ENCODE measurements around the gene LINGO1. TPM values are rescaled to one million over a fixed set of nuclear protein-coding genes. Genes with fewer than 3 reads are reported as not detected.

Gene LINGO1
- total RNA-seq, 2 experiments from 2014 or later = not detected

DNA sequence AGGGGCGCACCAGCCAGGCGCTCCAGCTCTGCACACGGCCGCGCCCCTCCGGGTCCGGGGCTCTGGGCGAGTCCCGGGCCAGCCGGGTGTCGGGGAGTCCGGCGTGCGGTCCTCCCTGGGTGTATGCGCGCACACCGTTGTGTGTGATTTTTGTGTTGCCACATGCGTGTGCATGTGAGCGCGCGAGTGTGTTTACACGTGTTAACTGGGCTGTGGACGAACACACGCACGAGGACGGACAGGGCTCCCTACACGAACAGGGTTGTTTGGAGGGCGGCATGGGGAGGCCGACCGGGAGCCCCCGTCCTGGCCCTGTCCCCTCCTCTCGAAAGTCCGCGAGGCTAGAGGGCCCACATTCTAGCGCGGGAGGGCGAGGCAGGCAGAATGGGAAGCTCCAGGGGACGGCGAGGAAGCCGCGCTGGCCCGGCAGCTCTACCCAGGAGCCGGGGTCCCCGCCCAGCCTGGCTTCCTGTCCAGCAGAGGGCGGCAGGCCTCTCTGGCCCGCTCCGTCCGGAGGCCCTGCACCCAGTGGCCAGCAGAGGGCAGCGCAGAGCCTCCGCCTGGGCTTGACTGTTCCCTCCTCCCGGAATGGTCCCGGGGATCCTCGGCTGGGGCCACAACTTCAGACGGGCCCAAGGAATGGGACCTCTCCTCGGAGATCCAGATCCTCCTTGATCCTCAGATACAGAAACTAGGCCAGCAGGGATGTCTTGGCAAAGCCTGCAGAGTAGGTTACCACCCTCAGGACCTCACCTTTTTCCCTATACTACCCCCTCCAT is 611 bp upstream of the LINGO1 start:
- DNase-seq = peak; percentile 67
- Mint-ChIP-seq H3K4me1 (peaks cover 9% of the 10 kb centered on the region), H3K36me3 (ENCODE audit: low read depth) (no peaks in the 10 kb centered on the region), H3K4me3 (no peak overlapping the region), H3K27ac (no peak overlapping the region), H3K9me3 (no peaks in the 10 kb centered on the region), H3K27me3 (peaks cover 57% of the 10 kb centered on the region)
- CTCF ChIA-PET = interaction anchor here (1.0 to 2.3 kb wide), 5 partner anchors 10 to 188 kb away, joined by 3 to 20 read pairs (median 4); no protein-coding TSS in a partner anchor
- POLR2A ChIA-PET = no interaction called here

GRCh38 chr15:77631745-77632533 is 773 bp downstream of the LINGO1 start:
- no peak overlapping the region for H3K4me3 Mint-ChIP-seq
- H3K27ac Mint-ChIP-seq = no peak overlapping the region

GRCh38 chr15:77630956-77631744 is 1.6 kb downstream of the LINGO1 start:
- POLR2A ChIA-PET = no interaction called here
- Mint-ChIP-seq H3K27me3 (peaks cover 51% of the 10 kb centered on the region), H3K4me1 (peaks cover 9% of the 10 kb centered on the region), H3K36me3 (ENCODE audit: low read depth) (no peaks in the 10 kb centered on the region), H3K27ac (no peak overlapping the region), H3K4me3 (no peak overlapping the region), H3K9me3 (no peaks in the 10 kb centered on the region)
- no peak for DNase-seq
- CTCF ChIA-PET = interaction anchor here (0.9 to 1.5 kb wide), 3 partner anchors 14 to 190 kb away, joined by 3 read pairs; no protein-coding TSS in a partner anchor

More at GRCh38 chr15:77631745-77632533, 773 bp downstream of the LINGO1 start:
- Mint-ChIP-seq H3K4me1 (peaks cover 9% of the 10 kb centered on the region), H3K27me3 (peaks cover 52% of the 10 kb centered on the region), H3K36me3 (ENCODE audit: low read depth) (no peaks in the 10 kb centered on the region), H3K9me3 (no peaks in the 10 kb centered on the region)
- CTCF ChIA-PET = interaction anchor here (0.9 to 1.5 kb wide), 2 partner anchors 15 kb away, joined by 3 read pairs; no protein-coding TSS in a partner anchor
- DNase-seq = no peak
- POLR2A ChIA-PET = no interaction called here

GRCh38 chr15:77630056-77630455 is 2.7 kb downstream of the LINGO1 start:
- ChIA-PET CTCF (interaction anchor here (1.4 kb wide), 1 partner anchor 191 kb away, joined by 3 read pairs; no protein-coding TSS in a partner anchor), POLR2A (no interaction called here)
- DNase-seq = no peak
- Mint-ChIP-seq H3K9me3 (no peaks in the 10 kb centered on the region), H3K27me3 (peaks cover 41% of the 10 kb centered on the region), H3K27ac (no peak overlapping the region), H3K4me1 (peaks cover 9% of the 10 kb centered on the region), H3K36me3 (ENCODE audit: low read depth) (no peaks in the 10 kb centered on the region), H3K4me3 (no peak overlapping the region)

- ChIA-PET POLR2A (no interaction called here), CTCF (interaction anchor here (1.4 kb wide), 1 partner anchor 192 kb away, joined by 3 read pairs; no protein-coding TSS in a partner anchor)
- DNase-seq = no peak
- H3K4me1 Mint-ChIP-seq = peaks cover 9% of the 10 kb centered on the region
- peaks cover 37% of the 10 kb centered on the region for H3K27me3 Mint-ChIP-seq
- H3K4me3 Mint-ChIP-seq = no peak overlapping the region
- no peak overlapping the region for H3K27ac Mint-ChIP-seq
- no peaks in the 10 kb centered on the region for H3K36me3 Mint-ChIP-seq (ENCODE audit: low read depth)
- no peaks in the 10 kb centered on the region for H3K9me3 Mint-ChIP-seq
These were observed 3.4 kb downstream of the LINGO1 start for GRCh38 chr15:77629070-77630030.

GRCh38 chr15:77628010-77628409 is 4.7 kb downstream of the LINGO1 start:
- Mint-ChIP-seq H3K27ac (no peak overlapping the region), H3K27me3 (peaks cover 27% of the 10 kb centered on the region), H3K4me3 (no peak overlapping the region), H3K4me1 (no peaks in the 10 kb centered on the region), H3K36me3 (ENCODE audit: low read depth) (no peaks in the 10 kb centered on the region), H3K9me3 (no peaks in the 10 kb centered on the region)
- DNase-seq = no peak
- CTCF ChIA-PET = no interaction called here
- POLR2A ChIA-PET = no interaction called here

DNA sequence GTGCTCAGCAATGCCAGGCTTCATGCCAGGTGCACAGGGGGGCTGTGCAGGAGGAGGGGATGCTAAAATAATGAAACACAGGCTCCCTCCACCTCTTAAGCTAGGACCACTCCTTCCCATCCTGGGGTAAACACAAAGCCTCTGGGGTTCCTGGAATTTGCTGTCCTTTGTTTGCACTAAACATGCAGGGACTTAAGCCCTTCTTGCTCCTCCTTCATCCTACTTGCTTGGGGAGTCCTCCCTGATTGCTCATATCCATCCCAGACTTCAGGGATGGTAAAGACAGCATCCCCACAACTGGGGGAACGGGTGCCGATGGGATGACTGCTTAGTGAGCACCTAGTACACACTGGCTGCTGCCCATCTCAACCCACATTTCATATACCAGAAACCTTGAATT is 5.1 kb downstream of the LINGO1 start:
- H3K27ac Mint-ChIP-seq = no peak overlapping the region
- H3K4me3 Mint-ChIP-seq = no peak overlapping the region
- H3K9me3 Mint-ChIP-seq = no peaks in the 10 kb centered on the region
- H3K4me1 Mint-ChIP-seq = no peaks in the 10 kb centered on the region
- no peaks in the 10 kb centered on the region for H3K36me3 Mint-ChIP-seq (ENCODE audit: low read depth)
- no peak for DNase-seq
- peaks cover 27% of the 10 kb centered on the region for H3K27me3 Mint-ChIP-seq
- CTCF ChIA-PET = no interaction called here
- POLR2A ChIA-PET = no interaction called here

GRCh38 chr15:77627067-77627466 is 5.6 kb downstream of the LINGO1 start:
- H3K4me3 Mint-ChIP-seq = no peak overlapping the region
- H3K4me1 Mint-ChIP-seq = no peaks in the 10 kb centered on the region
- peaks cover 27% of the 10 kb centered on the region for H3K27me3 Mint-ChIP-seq
- H3K27ac Mint-ChIP-seq = no peak overlapping the region
- H3K9me3 Mint-ChIP-seq = no peaks in the 10 kb centered on the region
- ChIA-PET POLR2A (no interaction called here), CTCF (no interaction called here)
- no peaks in the 10 kb centered on the region for H3K36me3 Mint-ChIP-seq (ENCODE audit: low read depth)
- no peak for DNase-seq

DNA sequence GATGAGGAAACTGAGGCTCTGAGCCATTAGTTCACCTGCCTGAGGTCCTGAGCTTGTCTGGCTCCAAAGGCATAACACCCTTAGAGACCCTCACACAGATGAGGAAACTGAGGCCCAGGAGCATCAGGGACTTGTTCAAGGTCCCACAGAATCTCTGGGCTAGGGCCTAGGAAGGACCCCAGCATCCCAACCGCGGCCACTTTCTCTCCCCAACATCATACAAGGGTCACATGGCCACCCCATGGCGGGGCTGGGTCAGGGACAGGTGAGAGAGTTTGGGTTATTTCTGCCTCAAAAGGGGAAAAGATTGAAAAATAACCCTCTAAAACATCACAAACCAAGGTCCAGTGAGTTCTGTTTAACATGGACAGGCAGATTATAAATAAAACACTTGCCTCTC is 6.7 kb downstream of the LINGO1 start:
- no peak overlapping the region for H3K4me3 Mint-ChIP-seq
- H3K27me3 Mint-ChIP-seq = peaks cover 21% of the 10 kb centered on the region
- no peak overlapping the region for H3K27ac Mint-ChIP-seq
- DNase-seq = no peak
- POLR2A ChIA-PET = no interaction called here
- CTCF ChIA-PET = interaction anchor here (0.6 kb wide), 1 partner anchor 305 kb away, joined by 3 read pairs; no protein-coding TSS in a partner anchor
- H3K9me3 Mint-ChIP-seq = no peaks in the 10 kb centered on the region
- no peaks in the 10 kb centered on the region for H3K4me1 Mint-ChIP-seq
- no peaks in the 10 kb centered on the region for H3K36me3 Mint-ChIP-seq (ENCODE audit: low read depth)

- POLR2A ChIA-PET = no interaction called here
- H3K27me3 Mint-ChIP-seq = peaks cover 16% of the 10 kb centered on the region
- H3K27ac Mint-ChIP-seq = no peak overlapping the region
- CTCF ChIA-PET = interaction anchor here (0.6 kb wide), 1 partner anchor 306 kb away, joined by 3 read pairs; no protein-coding TSS in a partner anchor
- H3K9me3 Mint-ChIP-seq = no peaks in the 10 kb centered on the region
- H3K4me3 Mint-ChIP-seq = no peak overlapping the region
- no peaks in the 10 kb centered on the region for H3K36me3 Mint-ChIP-seq (ENCODE audit: low read depth)
- no peaks in the 10 kb centered on the region for H3K4me1 Mint-ChIP-seq
- no peak for DNase-seq
These were observed 7.3 kb downstream of the LINGO1 start for GRCh38 chr15:77625376-77625775.

DNA sequence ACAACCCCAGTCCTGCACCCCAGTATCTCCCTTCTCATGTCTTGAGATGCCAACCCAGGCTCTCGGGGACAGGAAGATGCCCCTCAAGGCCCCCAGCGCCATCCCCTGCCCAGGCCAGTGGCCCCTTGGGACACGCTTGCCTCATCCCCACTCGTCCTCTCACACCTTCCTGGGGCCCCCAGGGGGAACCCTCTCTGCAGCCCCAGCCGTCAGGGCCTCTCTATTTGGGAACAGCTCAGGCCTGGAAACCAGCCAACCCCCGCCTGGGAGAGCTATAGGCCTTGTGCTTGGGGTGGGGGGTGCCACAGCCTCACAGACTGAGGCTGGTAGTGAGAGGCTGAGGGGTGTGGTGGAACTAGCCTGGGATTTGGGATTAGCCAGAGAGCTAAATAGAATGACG is 7.8 kb downstream of the LINGO1 start:
- Mint-ChIP-seq H3K27ac (no peak overlapping the region), H3K36me3 (ENCODE audit: low read depth) (no peaks in the 10 kb centered on the region), H3K9me3 (no peaks in the 10 kb centered on the region), H3K4me3 (no peak overlapping the region), H3K27me3 (peaks cover 12% of the 10 kb centered on the region), H3K4me1 (no peaks in the 10 kb centered on the region)
- POLR2A ChIA-PET = no interaction called here
- CTCF ChIA-PET = interaction anchor here (0.6 kb wide), 1 partner anchor 59 kb away, joined by 3 read pairs; no protein-coding TSS in a partner anchor
- DNase-seq = no peak
